Ascending aorta (tissue), 2 donors: ENCODE results near the gene BCAM. TPM values are rescaled to one million over a fixed set of nuclear protein-coding genes. Genes with fewer than 3 reads are reported as not detected.

ENCODE experiments used
- DNase-seq, 2 donors: peaks; one replicate each; pipeline ENCODE4 v3.0.0-alpha.2; 2019; ENCODE audit warnings: low spot score in 2 of 2
- H3K27ac ChIP-seq, 2 donors: fragments of 200-600 bp; sonication (generic); one replicate each; pipeline ENCODE4 v1.5.1; 2016 to 2017; ENCODE audit warnings: mild to moderate bottlenecking in 1 of 2
- H3K27me3 ChIP-seq: fragments of 200-600 bp; sonication (generic); one replicate; pipeline ENCODE4 v1.5.1; 2017
- H3K36me3 ChIP-seq, 2 donors: fragments of 200-600 bp; sonication (generic); one replicate each; pipeline ENCODE4 v1.5.1; 2016
- H3K4me1 ChIP-seq, 2 donors: fragments of 200-600 bp; sonication (generic); one replicate each; pipeline ENCODE4 v1.5.1; 2016 to 2017; ENCODE audit warnings: mild to moderate bottlenecking in 1 of 2
- H3K4me3 ChIP-seq, 2 donors: fragments of 200-600 bp; sonication (generic); one replicate each; pipeline ENCODE4 v1.5.1; 2016 to 2017; ENCODE audit warnings: mild to moderate bottlenecking in 1 of 2
- H3K9me3 ChIP-seq, 2 donors: fragments of 200-600 bp; sonication (generic); one replicate each; pipeline ENCODE4 v1.5.1; 2016
- CTCF ChIP-seq, 3 experiments: fragments of 200-600 bp in 2 of 3; fragments of 450-650 bp in 1 of 3; sonication (generic) in 2 of 3; IDR thresholded peaks; one replicate each; pipeline ENCODE4 v1.5.1; 2016 to 2019; ENCODE audit warnings: antibody characterized with exemption in 3 of 3, mild to moderate bottlenecking in 1 of 3, moderate library complexity in 1 of 3
- intact Hi-C: fragments of 100-400 bp; cut with DNase I; formaldehyde crosslinking; loops from one replicate; pipeline ENCODE4 v1.15.1; 2023
- total RNA-seq: library from RNA; depleted of rRNA; stranded (reverse); fragments of >200 nt; gene quantifications from one replicate; pipeline ENCODE4 v1.1.0, GENCODE V29; 2016

BCAM gene
- total RNA-seq, 1 donor from 2014 or later = 832 TPM

DNA sequence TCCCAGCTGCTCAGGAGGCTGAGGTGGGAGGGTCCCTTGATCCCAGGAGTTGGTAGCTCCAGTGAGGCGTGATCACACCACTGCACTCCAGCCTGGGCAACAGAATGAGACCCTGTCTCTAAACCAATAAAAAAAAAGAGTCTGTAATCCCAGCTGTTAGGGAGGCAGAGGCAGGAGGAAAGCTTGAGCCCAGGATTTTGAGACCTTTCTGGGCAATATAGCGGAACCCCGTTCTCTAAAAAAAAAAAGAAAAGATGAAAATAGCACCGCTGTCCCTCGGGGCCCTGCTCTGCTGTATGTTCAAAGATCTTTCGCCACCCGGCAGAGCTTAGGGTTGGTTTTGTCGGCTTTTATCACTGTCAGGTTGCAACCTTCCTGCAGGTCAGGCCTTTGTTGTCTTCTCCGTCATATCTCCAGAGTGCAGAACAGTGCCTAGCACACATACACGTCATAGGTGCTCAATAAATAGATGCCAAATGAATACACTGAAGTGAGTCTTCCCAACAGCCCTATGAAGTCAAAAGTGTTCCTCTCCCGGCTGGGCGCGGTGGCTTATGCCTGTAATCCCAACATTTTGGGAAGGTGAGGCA is 13.4 kb upstream of the BCAM start:
- Histone ChIP-seq H3K4me3 (no peak overlapping the region), H3K9me3 (no peaks in the 10 kb centered on the region), H3K4me1 (peaks cover 4 to 9% of the 10 kb centered on the region in 2 donors), H3K36me3 (no peaks in the 10 kb centered on the region), H3K27me3 (no peaks in the 10 kb centered on the region), H3K27ac (no peak overlapping the region)
- no peak for DNase-seq
- intact Hi-C loops = no loop called here
- TF ChIP-seq CTCF (IDR thresholded peaks at IDR 0.05) = no peak

GRCh38 chr19:44796701-44797115 is 12.2 kb upstream of the BCAM start:
- Histone ChIP-seq H3K9me3 (no peaks in the 10 kb centered on the region), H3K27ac (peak overlapping the region; percentile 57 to 61), H3K4me1 (peaks cover 4 to 9% of the 10 kb centered on the region in 2 donors), H3K27me3 (no peaks in the 10 kb centered on the region), H3K36me3 (no peaks in the 10 kb centered on the region), H3K4me3 (no peak overlapping the region)
- DNase-seq = no peak
- no peak for TF ChIP-seq CTCF (IDR thresholded peaks at IDR 0.05)
- intact Hi-C loops = no loop called here

DNA sequence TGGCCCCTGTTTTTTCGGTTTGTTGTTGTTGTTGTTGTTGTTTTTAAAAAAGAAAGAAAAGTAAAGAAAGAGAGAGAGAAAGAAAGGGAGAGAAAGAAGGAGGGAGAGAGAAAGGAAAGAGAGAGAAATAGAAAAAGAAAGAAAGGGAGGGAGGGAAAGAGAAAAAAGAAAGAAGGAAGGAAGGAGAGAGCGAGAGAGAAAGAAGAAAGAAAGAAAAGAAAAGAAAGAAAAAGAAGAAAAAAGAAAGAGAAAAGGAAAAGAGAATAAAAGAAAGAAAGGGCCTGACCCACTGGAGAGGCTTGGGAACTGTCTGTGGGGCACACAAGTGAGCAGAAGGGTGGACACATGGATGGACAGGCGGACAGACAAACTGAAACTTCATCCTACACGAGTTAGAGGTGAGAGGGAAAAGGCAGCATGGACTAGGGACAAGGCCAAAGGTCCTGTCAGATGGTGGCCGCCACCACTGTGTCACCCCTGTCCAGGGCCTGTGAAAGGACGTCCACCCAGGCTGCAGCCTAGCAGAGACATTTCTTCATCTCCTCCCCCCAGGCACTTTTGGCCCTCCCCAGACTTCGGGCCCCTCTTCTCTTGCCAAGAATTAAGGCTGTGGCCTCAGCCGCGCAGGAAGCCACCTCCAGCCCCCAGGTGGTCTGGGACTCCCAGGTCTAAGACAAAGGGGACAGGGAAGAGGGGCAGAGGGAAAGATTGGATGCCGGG is 9.1 kb upstream of the BCAM start:
- Histone ChIP-seq H3K4me1 (peaks cover 4 to 9% of the 10 kb centered on the region in 2 donors), H3K27me3 (no peaks in the 10 kb centered on the region), H3K4me3 (no peak overlapping the region), H3K36me3 (no peaks in the 10 kb centered on the region), H3K27ac (no peak overlapping the region), H3K9me3 (no peaks in the 10 kb centered on the region)
- intact Hi-C loops = loop anchor here (1.0 kb wide), 2 partner anchors 15 to 45 kb away; no protein-coding TSS in a partner anchor
- TF ChIP-seq CTCF (IDR thresholded peaks at IDR 0.05) = no peak
- no peak for DNase-seq

DNA sequence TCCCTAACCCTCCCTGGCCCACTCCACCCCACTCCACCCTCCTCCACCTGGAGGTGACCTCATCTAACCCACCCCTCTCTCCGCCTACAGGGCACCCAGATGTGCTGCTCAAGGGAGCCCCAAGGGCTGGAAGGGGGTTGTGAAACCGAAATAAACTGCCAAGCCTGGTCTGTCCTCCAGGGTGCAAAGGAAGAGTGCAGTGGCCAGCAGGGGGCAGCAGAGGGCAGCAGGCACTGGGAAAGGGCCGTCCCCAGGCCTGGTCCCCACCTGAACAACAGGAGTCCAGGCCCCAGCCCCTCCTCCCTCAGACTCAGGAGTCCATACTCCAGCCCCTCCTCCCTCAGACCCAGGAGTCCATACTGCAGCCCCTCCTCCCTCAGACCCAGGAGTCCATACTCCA is 8.4 kb upstream of the BCAM start:
- intact Hi-C loops = loop anchor here (1.0 kb wide), 2 partner anchors 16 to 44 kb away; no protein-coding TSS in a partner anchor
- Histone ChIP-seq H3K4me3 (no peak overlapping the region), H3K9me3 (no peaks in the 10 kb centered on the region), H3K4me1 (peaks cover 4 to 9% of the 10 kb centered on the region in 2 donors), H3K36me3 (no peaks in the 10 kb centered on the region), H3K27me3 (no peaks in the 10 kb centered on the region), H3K27ac (no peak overlapping the region)
- TF ChIP-seq CTCF (IDR thresholded peaks at IDR 0.05) = peak; percentile 90 to 96 (median 94)
- peak; percentile 41 to 91 for DNase-seq

DNA sequence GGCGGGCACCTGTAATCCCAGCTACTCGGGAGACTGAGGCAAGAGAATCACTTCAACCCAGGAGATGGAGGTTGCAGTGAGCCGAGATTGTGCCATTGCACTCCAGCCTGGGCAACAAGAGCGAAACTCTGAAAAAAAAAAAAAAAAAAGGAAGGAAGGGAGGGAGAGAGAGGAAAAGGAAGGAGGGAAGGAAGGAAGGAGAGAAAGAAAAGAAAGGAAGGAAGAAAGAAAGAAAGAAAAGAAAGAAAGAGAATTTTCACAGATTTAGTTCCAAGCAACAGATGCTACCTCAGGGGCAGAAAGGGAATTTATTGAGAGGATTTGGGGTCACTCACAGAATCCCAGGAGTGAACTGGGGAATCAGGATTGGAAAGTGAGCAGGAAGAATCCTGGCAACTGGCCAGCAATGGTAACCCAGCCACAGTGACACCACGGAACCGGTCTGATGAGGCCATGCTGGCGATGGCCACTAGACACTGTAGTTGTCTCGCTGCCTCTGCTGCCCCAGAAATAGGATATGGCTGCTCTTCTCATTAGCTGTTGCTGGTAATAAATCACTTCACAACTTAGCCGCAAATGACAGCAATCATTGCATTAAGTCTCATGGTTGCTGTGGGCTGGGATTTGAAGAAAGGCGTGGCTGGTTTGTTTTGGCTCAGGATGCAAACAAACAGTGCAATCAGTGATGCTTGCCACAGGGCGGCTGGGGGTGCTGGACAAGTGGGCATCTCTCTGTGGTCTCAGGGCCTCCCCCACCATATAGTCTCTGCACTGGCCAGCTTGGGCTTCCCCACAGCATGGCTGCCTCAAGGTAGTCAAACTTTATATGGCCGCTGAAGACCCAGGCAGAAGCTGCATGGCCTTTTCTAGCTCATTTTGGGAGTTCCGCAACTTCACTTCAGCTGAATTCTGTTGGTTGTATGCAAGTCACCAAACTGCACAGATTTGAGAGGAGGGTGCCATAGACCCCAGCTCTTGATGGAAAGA is 5.2 kb upstream of the BCAM start:
- peaks cover 5 to 8% of the 10 kb centered on the region in 2 donors for H3K4me1 ChIP-seq
- no peak for DNase-seq
- no peaks in the 10 kb centered on the region for H3K27me3 ChIP-seq
- no peaks in the 10 kb centered on the region for H3K9me3 ChIP-seq
- H3K36me3 ChIP-seq = no peaks in the 10 kb centered on the region
- no peak for TF ChIP-seq CTCF (IDR thresholded peaks at IDR 0.05)
- H3K27ac ChIP-seq = no peak overlapping the region
- no peak overlapping the region for H3K4me3 ChIP-seq
- intact Hi-C loops = no loop called here
